ENCODE data around the gene SOX5.
A peak's percentile ranks its signal among the peaks of the same experiment; 100 is the strongest.

Gene SOX5

GRCh38 chr12:23751641-23752040 lies 197.8 kb downstream of the SOX5 start:
- Mint-ChIP-seq H3K27me3 (ENCODE audit: low read depth) (no peaks in the 10 kb centered on the region), H3K9me3 (no peaks in the 10 kb centered on the region), H3K4me3 (no peak overlapping the region), H3K4me1 (peaks cover 11% of the 10 kb centered on the region), H3K27ac (peak overlapping the region in 2 of 3 experiments; percentile 60 to 85), H3K36me3 (ENCODE audit: low read depth) (peaks cover 13% of the 10 kb centered on the region)
- no peak for TF ChIP-seq CTCF (IDR thresholded peaks at IDR 0.05; ENCODE audit: unreplicated experiment in 3 of 3)

- TF ChIP-seq CTCF (IDR thresholded peaks at IDR 0.05; ENCODE audit: unreplicated experiment in 3 of 3): no peak
- H3K27me3 Mint-ChIP-seq (ENCODE audit: low read depth): no peaks in the 10 kb centered on the region
These were observed 198.5 kb downstream of the SOX5 start for GRCh38 chr12:23750923-23751322.

GRCh38 chr12:23744696-23745095 lies 204.8 kb downstream of the SOX5 start:
- Mint-ChIP-seq H3K4me1 (no peaks in the 10 kb centered on the region), H3K9me3 (no peaks in the 10 kb centered on the region), H3K4me3 (no peak overlapping the region), H3K27me3 (ENCODE audit: low read depth) (no peaks in the 10 kb centered on the region), H3K27ac (no peak overlapping the region), H3K36me3 (ENCODE audit: low read depth) (peaks cover 32% of the 10 kb centered on the region)
- TF ChIP-seq CTCF (IDR thresholded peaks at IDR 0.05; ENCODE audit: unreplicated experiment in 3 of 3): no peak

More at GRCh38 chr12:23750923-23751322, 198.5 kb downstream of the SOX5 start:
- Mint-ChIP-seq H3K36me3 (ENCODE audit: low read depth) (peaks cover 16% of the 10 kb centered on the region), H3K4me3 (no peak overlapping the region), H3K27ac (peak overlapping the region; percentile 57 to 85 (median 60)), H3K4me1 (peaks cover 11% of the 10 kb centered on the region), H3K9me3 (no peaks in the 10 kb centered on the region)

GRCh38 chr12:23742574-23742973 lies 206.9 kb downstream of the SOX5 start:
- peaks cover 47% of the 10 kb centered on the region for H3K36me3 Mint-ChIP-seq (ENCODE audit: low read depth)
- no peaks in the 10 kb centered on the region for H3K4me1 Mint-ChIP-seq
- H3K4me3 Mint-ChIP-seq: no peak overlapping the region
- no peaks in the 10 kb centered on the region for H3K27me3 Mint-ChIP-seq (ENCODE audit: low read depth)
- H3K9me3 Mint-ChIP-seq: no peaks in the 10 kb centered on the region
- no peak for TF ChIP-seq CTCF (IDR thresholded peaks at IDR 0.05; ENCODE audit: unreplicated experiment in 3 of 3)
- no peak overlapping the region for H3K27ac Mint-ChIP-seq

- H3K27me3 Mint-ChIP-seq (ENCODE audit: low read depth): peaks cover 3% of the 10 kb centered on the region
- H3K4me3 Mint-ChIP-seq: no peak overlapping the region
- no peak for TF ChIP-seq CTCF (IDR thresholded peaks at IDR 0.05; ENCODE audit: unreplicated experiment in 3 of 3)
- H3K36me3 Mint-ChIP-seq (ENCODE audit: low read depth): peaks cover 36% of the 10 kb centered on the region
- no peak overlapping the region for H3K27ac Mint-ChIP-seq
- H3K4me1 Mint-ChIP-seq: no peaks in the 10 kb centered on the region
- H3K9me3 Mint-ChIP-seq: no peaks in the 10 kb centered on the region
These were observed 218.0 kb downstream of the SOX5 start for GRCh38 chr12:23731493-23731892.

GRCh38 chr12:23731035-23731434 lies 218.4 kb downstream of the SOX5 start:
- Mint-ChIP-seq H3K9me3 (no peaks in the 10 kb centered on the region), H3K36me3 (ENCODE audit: low read depth) (peaks cover 40% of the 10 kb centered on the region), H3K4me3 (no peak overlapping the region), H3K27ac (no peak overlapping the region), H3K4me1 (no peaks in the 10 kb centered on the region), H3K27me3 (ENCODE audit: low read depth) (peaks cover 3% of the 10 kb centered on the region)
- no peak for TF ChIP-seq CTCF (IDR thresholded peaks at IDR 0.05; ENCODE audit: unreplicated experiment in 3 of 3)
